ENCODE results near the gene FBLN1.
"Not testable (repeated sequence)": the region's sequence is repeated elsewhere in the genome, so short reads cannot be mapped to it uniquely, and the experiment has no call there.

The FBLN1 gene

GRCh38 chr22:45477366-45478107, 25.1 kb upstream of the FBLN1 start:
- no peak for DNase-seq

- DNase-seq = no peak
Observed at GRCh38 chr22:45478108-45478771, 24.4 kb upstream of the FBLN1 start.

GRCh38 chr22:45480717-45481116, 22.0 kb upstream of the FBLN1 start:
- DNase-seq = no peak

GRCh38 chr22:45481661-45482060, 21.0 kb upstream of the FBLN1 start:
- DNase-seq = no peak

- no peak for DNase-seq
Observed at GRCh38 chr22:45482169-45482568, 20.5 kb upstream of the FBLN1 start.

DNA sequence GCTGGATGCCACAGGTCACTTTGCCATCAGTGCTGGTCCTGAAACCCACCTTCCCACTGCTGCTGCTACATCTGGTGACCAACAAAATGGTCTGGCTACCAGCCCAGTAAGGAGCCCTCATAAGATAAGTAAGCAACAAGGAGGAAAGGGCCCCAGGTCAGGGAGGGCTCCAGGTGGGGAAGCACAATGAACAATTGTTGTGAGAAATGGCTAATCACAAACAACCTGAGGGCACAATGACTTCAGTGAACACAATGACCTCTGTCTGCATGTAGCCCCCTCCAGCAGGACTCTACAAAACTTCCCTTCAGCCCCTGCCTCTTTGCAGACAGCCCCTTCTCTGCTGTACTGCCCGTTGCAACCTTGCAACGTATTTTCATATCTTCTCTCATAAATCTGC, 19.4 kb upstream of the FBLN1 start:
- DNase-seq = no peak

DNA sequence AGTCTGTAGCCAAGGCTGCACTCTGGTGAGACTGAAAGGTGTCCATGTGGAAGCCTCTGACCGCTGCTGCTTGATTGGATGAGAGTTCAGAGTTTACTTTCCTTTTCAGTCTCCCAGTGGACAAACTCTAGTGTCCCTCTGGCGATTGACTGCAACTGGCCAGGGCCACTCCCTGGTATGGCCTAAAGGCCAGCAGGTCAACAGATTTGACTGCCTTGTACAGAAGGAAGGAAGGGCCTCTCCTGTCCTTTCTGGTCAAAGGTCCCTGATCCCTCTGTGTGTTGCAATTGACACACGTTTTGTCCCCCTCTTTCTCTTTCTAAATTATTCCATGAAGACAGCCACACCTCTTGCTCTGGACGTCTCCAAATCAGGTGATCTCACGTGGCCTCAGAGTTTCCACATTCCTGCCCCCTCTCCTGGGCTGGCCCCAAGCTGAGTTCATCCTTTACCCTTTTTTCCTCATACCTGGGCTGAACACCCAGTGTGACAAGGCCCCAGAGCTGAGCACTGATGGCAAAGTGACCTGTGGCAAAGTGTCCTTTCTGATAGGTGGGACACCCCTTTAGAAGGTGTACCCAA, 18.7 kb upstream of the FBLN1 start:
- no peak for DNase-seq

GRCh38 chr22:45484742-45485141, 17.9 kb upstream of the FBLN1 start:
- no peak for DNase-seq

- DNase-seq = no peak
Observed at GRCh38 chr22:45485261-45485660, 17.4 kb upstream of the FBLN1 start.

DNA sequence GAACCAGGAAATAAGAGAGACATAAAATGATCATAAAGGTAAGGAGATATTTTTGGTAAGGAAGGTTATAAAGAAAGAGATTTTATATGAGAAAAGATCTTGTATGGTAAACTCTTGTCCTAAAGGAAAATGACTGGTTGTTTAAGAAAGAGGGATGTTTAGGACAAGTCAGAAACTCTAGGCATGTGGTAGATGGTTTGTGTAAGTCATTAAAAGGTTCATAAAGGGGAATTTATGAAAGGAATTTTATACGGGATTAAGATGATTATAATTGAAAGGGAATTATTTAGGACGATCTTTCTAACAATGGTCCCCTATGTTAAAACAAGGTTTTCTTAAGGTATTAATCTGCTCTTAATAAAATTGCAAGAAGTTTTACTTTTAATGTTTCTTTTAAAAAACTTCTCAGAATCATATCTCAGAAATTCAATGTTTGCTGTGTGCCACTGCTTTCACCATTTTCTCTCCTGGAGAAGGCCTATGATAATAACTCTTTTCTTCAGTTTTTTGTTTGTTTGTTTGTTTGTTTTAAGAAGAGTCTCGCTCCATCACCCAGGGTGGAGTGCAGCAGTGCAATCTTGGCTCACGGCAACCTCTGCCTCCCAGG, 13.8 kb upstream of the FBLN1 start:
- DNase-seq = no peak

DNA sequence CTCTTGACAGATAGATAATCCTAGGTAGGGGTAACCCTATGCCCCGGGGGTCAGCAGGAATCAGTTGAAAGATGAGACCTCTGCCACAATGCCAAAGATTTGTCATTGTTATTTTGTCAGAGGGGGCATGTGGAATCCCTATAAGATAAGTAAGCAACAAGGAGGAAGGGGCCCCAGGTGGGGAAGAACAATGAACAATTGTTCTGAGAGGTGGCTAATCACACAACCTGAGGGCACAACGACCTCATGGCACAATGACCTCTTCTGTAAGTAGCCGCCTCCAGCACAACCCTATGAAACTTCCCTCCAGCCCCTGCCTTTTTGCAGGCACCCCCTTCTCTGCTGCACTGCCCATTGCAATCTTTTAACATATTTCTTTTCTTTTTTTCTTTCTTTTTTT, 11.8 kb upstream of the FBLN1 start:
- DNase-seq = no peak

GRCh38 chr22:45491841-45492240, 10.8 kb upstream of the FBLN1 start:
- DNase-seq = no peak

DNA sequence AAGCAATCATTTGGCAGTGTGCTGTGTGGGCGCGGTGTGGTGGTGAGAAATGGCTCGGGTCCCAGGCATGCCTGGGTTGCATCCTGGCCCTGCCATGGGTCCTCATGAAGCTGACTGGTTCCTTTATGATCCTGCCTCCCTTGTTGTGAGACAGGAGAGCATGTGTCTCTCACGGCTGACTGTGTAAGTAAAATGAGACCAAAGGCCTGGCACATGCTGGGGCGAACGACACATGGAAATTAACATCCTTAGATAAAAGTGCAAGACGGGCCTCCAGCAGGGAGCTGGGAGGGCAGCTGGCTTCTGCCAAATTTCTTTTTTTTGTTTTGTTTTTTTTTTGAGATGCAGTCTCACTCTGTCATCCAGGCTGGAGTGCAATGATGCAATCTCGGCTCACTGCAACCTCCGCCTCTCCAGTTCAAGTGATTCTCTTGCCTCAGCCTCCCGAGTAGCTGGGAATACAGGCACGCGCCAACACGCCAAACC, 9.4 kb upstream of the FBLN1 start:
- peak in 1 of 2 experiments; percentile 77 for DNase-seq

DNA sequence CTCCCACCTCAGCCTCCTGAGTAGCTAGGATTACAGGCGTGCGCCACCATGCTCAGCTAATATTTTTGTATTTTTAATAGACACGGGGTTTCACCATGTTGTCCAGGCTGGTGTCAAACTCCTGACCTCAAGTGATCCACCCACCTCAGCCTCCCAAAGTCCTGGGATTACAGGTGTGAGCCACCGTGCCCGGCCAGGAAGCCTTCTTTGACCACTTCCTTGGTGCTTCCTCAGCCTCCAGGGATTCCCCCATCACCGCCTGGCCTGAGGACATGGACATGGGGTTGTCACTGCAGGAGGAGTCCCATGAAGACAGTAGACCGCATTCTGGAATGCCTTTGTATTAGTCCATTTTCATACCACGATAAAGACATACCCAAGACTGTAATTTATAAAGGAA, 8.4 kb upstream of the FBLN1 start:
- DNase-seq = not testable (repeated sequence)

DNA sequence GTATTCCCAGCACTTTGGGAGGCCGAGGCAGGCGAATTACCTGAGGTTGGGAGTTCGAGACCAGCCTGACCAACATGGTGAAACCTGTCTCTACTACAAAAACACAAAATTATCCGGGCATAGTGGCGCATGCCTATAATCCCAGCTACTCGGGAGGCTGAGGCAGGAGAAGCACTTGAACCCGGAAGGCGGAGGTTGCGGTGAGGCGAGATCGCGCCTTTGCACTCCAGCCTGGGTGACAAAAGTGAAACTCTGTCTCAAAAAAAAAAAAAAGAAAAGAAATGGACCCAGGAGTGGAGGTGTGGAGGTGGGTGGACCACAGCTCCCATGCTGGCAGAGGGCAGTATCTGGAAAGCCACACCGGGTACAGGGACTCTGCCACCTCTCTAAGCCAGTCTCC, 7.1 kb upstream of the FBLN1 start:
- not testable (repeated sequence) for DNase-seq

DNA sequence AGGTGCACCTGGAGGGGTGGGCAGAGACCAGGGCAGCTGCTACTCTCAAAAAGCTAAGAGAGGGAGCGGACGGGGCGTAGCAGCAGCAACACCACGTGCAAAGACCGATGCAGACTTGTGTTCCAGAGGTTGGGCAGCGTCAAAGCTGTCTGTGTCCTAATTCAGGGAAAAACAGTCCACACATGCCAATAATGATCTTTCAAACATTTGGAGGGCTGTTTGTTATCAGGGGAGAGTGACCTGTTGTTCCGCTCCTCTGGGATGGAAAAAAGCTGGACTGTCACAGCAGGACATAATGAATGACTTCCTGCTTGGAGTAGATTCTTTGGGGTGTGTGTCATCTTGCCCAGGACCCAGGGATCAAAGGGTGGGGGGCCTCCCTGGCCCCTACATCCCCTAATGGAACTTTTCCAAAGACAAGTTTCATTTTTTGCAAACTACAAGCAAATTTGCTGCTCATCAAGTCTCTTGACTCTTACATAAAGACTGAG, 6.2 kb upstream of the FBLN1 start:
- no peak for DNase-seq

- no peak for DNase-seq
Observed at GRCh38 chr22:45497351-45498145, 5.1 kb upstream of the FBLN1 start.

DNA sequence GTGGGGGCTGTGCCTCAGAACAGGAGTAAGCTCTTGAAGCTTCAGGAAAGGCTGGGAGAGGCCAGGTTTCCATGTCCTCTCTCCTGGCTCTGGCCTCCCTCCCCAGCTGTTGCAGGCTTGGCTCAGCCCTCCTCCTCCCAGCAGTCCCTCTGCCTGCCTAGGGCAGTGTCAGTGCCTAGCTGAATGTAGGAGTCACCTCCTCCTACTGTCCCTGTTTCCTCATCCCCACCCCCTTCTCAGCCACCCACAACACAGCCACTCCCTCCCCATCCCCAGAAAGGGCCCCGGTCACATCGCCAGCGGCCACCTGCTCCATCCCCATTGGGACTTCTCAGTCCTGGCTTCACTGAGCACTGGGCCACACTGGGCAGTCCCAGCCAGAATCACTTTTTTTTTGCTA, 2.9 kb upstream of the FBLN1 start:
- DNase-seq = peak in 1 of 2 experiments; percentile 15

DNA sequence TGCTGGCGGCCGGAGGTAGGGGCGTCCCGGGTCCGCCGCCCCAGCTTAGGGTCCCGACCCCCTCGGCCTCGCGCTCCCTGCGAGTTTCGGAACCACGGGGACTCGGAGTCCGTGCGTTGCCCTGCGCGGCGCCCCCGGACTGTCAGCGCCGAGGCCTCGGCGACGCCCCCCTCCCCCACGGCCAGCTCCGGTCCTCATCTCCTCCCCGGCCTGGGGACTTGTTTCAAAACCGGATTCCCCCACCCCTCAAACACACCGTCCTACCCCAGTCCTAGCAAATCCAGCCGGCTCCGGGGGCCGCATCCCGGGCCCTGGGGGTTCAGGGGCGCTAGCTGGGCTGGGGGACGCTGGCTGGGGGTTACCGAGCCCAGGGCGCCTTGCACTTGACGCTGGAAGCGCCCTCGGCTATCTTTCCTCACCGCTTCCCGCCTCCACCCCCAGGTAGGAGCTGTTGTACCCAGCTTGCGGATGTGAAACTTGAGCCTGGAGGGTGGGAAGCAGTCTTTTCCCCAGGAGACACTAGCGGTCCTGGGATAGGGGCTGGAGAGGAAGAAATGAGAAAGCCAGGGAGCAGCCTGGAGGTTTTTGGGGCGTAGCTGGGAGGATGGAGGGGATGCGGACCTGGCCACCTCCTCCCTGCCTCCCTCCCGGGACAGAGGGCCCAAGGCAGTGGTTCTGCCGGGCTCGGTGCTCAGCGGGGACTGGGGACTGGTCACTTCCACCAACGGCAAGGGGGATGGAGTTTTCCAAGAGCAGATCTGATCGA, 550 bp downstream of the FBLN1 start:
- no peak for DNase-seq

- DNase-seq = no peak
Observed at GRCh38 chr22:45503816-45504372, 1.2 kb downstream of the FBLN1 start.
